ENCODE data around the gene ST3GAL3.
A peak's percentile ranks its signal among the peaks of the same experiment; 100 is the strongest.

Gene ST3GAL3

GRCh38 chr1:43809097-43809673 lies 101.8 kb downstream of the ST3GAL3 start:
- ATAC-seq (ENCODE audit: insufficient read depth, low read depth) = no peak
- no peaks in the 10 kb centered on the region for H3K79me2 ChIP-seq (ENCODE audit: insufficient read depth, low read length)
- no peak overlapping the region for H3K9ac ChIP-seq (ENCODE audit: low read depth, low read length)
- no peaks in the 10 kb centered on the region for H3K27me3 ChIP-seq (ENCODE audit: insufficient read depth, low read length, poor library complexity)
- no peak for DNase-seq
- peaks cover 8% of the 10 kb centered on the region for H3K9me3 ChIP-seq (ENCODE audit: insufficient read depth, low read length, severe bottlenecking)
- no peak overlapping the region for H2AFZ ChIP-seq (ENCODE audit: low read depth, low read length)
- H3K4me1 ChIP-seq (ENCODE audit: insufficient read depth, low read length) = no peaks in the 10 kb centered on the region
- H3K4me3 ChIP-seq (ENCODE audit: low read depth in 1 of 2, low read length in 2 of 2) = no peak overlapping the region
- H3K4me2 ChIP-seq (ENCODE audit: insufficient read depth, low read length) = no peak overlapping the region
- TF ChIP-seq CTCF (IDR thresholded peaks at IDR 0.05; ENCODE audit: borderline replicate concordance, extremely low read depth, low read length, poor library complexity, severe bottlenecking) (no peak), EZH2 (IDR thresholded peaks at IDR 0.05; ENCODE audit: borderline replicate concordance, low read depth, low read length, severe bottlenecking) (no peak)
- no peaks in the 10 kb centered on the region; the same call in 1 of the 2 replicates for H4K20me1 ChIP-seq (ENCODE audit: insufficient read depth, low read length)
- H3K27ac ChIP-seq (ENCODE audit: low read length) = no peak overlapping the region
- peaks cover 15% of the 10 kb centered on the region for H3K36me3 ChIP-seq (ENCODE audit: insufficient read depth, low read length)

GRCh38 chr1:43812579-43812978 lies 105.2 kb downstream of the ST3GAL3 start:
- TF ChIP-seq EZH2 (IDR thresholded peaks at IDR 0.05; ENCODE audit: borderline replicate concordance, low read depth, low read length, severe bottlenecking) (no peak), CTCF (IDR thresholded peaks at IDR 0.05; ENCODE audit: borderline replicate concordance, extremely low read depth, low read length, poor library complexity, severe bottlenecking) (no peak)
- no peaks in the 10 kb centered on the region for H3K79me2 ChIP-seq (ENCODE audit: insufficient read depth, low read length)
- no peaks in the 10 kb centered on the region; the same call in 1 of the 2 replicates for H4K20me1 ChIP-seq (ENCODE audit: insufficient read depth, low read length)
- no peak for ATAC-seq (ENCODE audit: insufficient read depth, low read depth)
- no peaks in the 10 kb centered on the region for H3K27me3 ChIP-seq (ENCODE audit: insufficient read depth, low read length, poor library complexity)
- H3K36me3 ChIP-seq (ENCODE audit: insufficient read depth, low read length) = peaks cover 13% of the 10 kb centered on the region
- H3K9me3 ChIP-seq (ENCODE audit: insufficient read depth, low read length, severe bottlenecking) = peaks cover 8% of the 10 kb centered on the region
- H2AFZ ChIP-seq (ENCODE audit: low read depth, low read length) = no peak overlapping the region
- no peak overlapping the region for H3K27ac ChIP-seq (ENCODE audit: low read length)
- H3K9ac ChIP-seq (ENCODE audit: low read depth, low read length) = no peak overlapping the region
- DNase-seq = no peak
- no peaks in the 10 kb centered on the region for H3K4me1 ChIP-seq (ENCODE audit: insufficient read depth, low read length)
- no peak overlapping the region for H3K4me3 ChIP-seq (ENCODE audit: low read depth in 1 of 2, low read length in 2 of 2)
- no peak overlapping the region for H3K4me2 ChIP-seq (ENCODE audit: insufficient read depth, low read length)

GRCh38 chr1:43814401-43814800 lies 107.1 kb downstream of the ST3GAL3 start:
- H3K9me3 ChIP-seq (ENCODE audit: insufficient read depth, low read length, severe bottlenecking) = peaks cover 10% of the 10 kb centered on the region
- DNase-seq = no peak

More at GRCh38 chr1:43814401-43814800, 107.1 kb downstream of the ST3GAL3 start:
- H3K4me2 ChIP-seq (ENCODE audit: insufficient read depth, low read length) = no peak overlapping the region
- H3K4me3 ChIP-seq (ENCODE audit: low read depth in 1 of 2, low read length in 2 of 2) = no peak overlapping the region
- H3K27me3 ChIP-seq (ENCODE audit: insufficient read depth, low read length, poor library complexity) = no peaks in the 10 kb centered on the region
- no peak for TF ChIP-seq EZH2 (IDR thresholded peaks at IDR 0.05; ENCODE audit: borderline replicate concordance, low read depth, low read length, severe bottlenecking)
- no peak for TF ChIP-seq CTCF (IDR thresholded peaks at IDR 0.05; ENCODE audit: borderline replicate concordance, extremely low read depth, low read length, poor library complexity, severe bottlenecking)
- H2AFZ ChIP-seq (ENCODE audit: low read depth, low read length) = no peak overlapping the region
- H3K4me1 ChIP-seq (ENCODE audit: insufficient read depth, low read length) = no peaks in the 10 kb centered on the region
- peak; percentile 31; the same call in 1 of the 3 replicates for ATAC-seq (ENCODE audit: insufficient read depth, low read depth)
- no peak overlapping the region for H3K27ac ChIP-seq (ENCODE audit: low read length)
- no peaks in the 10 kb centered on the region for H3K79me2 ChIP-seq (ENCODE audit: insufficient read depth, low read length)
- H3K9ac ChIP-seq (ENCODE audit: low read depth, low read length) = no peak overlapping the region
- no peaks in the 10 kb centered on the region; the same call in 1 of the 2 replicates for H4K20me1 ChIP-seq (ENCODE audit: insufficient read depth, low read length)
- H3K36me3 ChIP-seq (ENCODE audit: insufficient read depth, low read length) = peaks cover 27% of the 10 kb centered on the region

All from DND-41 (cell line).